GM18907 (cell line): Measurements from ENCODE around the gene CAPN12.
"Not testable (repeated sequence)": the region's sequence is repeated elsewhere in the genome, so short reads cannot be mapped to it uniquely, and the experiment has no call there.

Source experiments
- ATAC-seq: cut with Tn5 transposase; IDR thresholded peaks from one replicate; pipeline ENCODE4 v1.9.1; 2021; ENCODE audit warnings: mild to moderate bottlenecking, moderate library complexity; ENCODE audit not compliant: unreplicated experiment

The CAPN12 gene, protein sequence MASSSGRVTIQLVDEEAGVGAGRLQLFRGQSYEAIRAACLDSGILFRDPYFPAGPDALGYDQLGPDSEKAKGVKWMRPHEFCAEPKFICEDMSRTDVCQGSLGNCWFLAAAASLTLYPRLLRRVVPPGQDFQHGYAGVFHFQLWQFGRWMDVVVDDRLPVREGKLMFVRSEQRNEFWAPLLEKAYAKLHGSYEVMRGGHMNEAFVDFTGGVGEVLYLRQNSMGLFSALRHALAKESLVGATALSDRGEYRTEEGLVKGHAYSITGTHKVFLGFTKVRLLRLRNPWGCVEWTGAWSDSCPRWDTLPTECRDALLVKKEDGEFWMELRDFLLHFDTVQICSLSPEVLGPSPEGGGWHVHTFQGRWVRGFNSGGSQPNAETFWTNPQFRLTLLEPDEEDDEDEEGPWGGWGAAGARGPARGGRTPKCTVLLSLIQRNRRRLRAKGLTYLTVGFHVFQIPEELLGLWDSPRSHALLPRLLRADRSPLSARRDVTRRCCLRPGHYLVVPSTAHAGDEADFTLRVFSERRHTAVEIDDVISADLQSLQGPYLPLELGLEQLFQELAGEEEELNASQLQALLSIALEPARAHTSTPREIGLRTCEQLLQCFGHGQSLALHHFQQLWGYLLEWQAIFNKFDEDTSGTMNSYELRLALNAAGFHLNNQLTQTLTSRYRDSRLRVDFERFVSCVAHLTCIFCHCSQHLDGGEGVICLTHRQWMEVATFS

GRCh38 chr19:38744298-38744681, at the start of gene CAPN12:
Gene CAPN12 (minus strand): TSS chr19:38744474. CDS start chr19:38744165, 309 bp downstream.
- ATAC-seq: no peak

- no peak for ATAC-seq
These were observed 49.4 kb upstream of the CAPN12 start for GRCh38 chr19:38793671-38794070.

- ATAC-seq: no peak
These were observed 48.9 kb upstream of the CAPN12 start for GRCh38 chr19:38793177-38793576.

DNA sequence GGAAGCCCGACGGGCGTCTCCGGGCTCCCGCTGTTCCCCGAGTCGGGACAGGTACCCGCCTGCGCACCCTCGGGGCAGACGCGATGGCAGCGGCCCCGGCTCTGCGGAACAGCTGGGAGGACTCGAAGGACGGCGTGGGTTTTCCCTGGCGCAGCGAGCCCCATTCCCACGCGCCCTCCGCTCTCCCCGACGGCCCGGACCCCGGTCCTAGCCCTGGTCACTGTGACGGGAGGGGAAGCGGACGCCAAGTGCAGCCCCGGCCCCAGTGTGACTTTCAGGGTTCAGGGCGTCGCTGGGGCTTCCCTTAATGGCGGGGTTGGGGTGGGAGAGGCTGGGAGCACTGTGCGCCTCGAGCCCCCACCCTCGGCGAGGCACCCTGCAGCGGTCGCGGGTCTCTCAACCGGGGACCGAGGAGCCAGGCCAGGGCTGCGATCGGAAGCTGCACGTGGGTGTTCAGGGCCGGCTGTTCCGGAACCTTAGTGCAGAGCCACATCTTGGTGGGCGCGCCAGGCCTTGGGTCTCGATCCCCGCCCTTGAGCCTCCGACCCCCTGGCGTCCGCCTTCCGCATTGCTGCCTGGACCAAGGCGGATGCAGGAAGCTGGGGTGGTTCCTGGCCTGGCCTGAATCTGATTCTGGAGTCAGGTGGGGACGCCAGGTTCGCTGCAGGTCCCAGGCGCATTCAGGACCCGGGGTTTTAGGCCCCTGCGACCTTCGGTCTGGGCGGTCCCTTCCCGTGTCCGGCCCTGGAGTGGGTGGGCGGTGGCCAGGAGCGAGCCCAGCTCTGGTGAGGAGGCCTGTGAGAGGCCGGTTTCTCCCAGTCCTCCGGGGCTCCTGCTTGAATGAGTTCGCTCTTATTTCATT, 48.2 kb upstream of the CAPN12 start:
- ATAC-seq: no peak

- peak; percentile 75 for ATAC-seq
These were observed 47.3 kb upstream of the CAPN12 start for GRCh38 chr19:38791451-38792064.

GRCh38 chr19:38790507-38791403, 46.5 kb upstream of the CAPN12 start:
- ATAC-seq: not testable (repeated sequence)

DNA sequence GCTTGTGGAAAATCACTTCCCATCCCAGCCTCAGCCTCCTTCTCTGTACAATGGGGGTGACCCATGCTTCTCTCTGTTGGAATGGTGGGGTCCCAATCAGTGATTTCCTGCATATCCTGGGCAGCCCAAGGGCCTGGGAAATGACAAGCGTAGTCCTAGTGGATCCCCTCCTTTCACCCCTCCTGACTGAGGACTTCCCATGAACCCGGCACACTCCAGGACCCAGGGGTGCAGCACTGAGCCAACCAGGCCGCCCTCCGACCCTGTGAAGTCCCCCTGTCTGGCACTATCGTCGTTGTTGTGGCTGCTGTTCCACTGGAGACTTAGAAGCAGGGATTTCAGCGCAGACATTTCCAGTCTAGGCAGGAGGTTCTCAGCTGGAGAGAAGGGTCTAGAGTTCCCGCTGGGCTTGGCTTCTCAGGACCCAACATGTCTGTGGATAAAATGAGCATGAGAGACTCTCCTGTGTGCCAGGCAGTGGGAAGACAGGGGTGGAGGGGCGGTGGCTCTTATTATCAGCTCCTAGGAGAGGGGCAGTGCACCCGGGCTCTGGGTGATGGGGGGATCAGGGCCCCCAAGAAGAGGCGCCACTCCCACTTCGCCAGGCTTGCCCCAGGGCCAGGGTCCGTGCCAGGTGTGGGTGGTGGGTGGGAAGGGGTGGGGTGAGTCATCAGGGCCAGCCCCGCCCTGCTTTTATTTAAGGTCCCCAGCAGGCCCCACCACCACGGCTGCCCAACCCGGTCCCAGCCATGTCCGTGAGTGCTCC, 44.4 kb upstream of the CAPN12 start, which contains the start of gene LGALS7B:
LGALS7B (plus strand) TSS at position 723 of the 766 bp plus-strand sequence; CDS start at position 750, 27 bp downstream.
- no peak for ATAC-seq

- ATAC-seq: no peak
These were observed 42.4 kb upstream of the CAPN12 start for GRCh38 chr19:38786572-38787265.

GRCh38 chr19:38786061-38786460, 41.8 kb upstream of the CAPN12 start:
- not testable (repeated sequence) for ATAC-seq

GRCh38 chr19:38785187-38785699, 41.0 kb upstream of the CAPN12 start:
- no peak for ATAC-seq

GRCh38 chr19:38784224-38784623, 40.0 kb upstream of the CAPN12 start:
- no peak for ATAC-seq

GRCh38 chr19:38782212-38782611, 37.9 kb upstream of the CAPN12 start:
- not testable (repeated sequence) for ATAC-seq

- ATAC-seq: no peak
These were observed 36.8 kb upstream of the CAPN12 start for GRCh38 chr19:38781058-38781457.

- no peak for ATAC-seq
These were observed 36.2 kb upstream of the CAPN12 start for GRCh38 chr19:38780443-38780842.

GRCh38 chr19:38778733-38779132, 34.5 kb upstream of the CAPN12 start:
- no peak for ATAC-seq

GRCh38 chr19:38774181-38774950, 30.1 kb upstream of the CAPN12 start:
- ATAC-seq: no peak

DNA sequence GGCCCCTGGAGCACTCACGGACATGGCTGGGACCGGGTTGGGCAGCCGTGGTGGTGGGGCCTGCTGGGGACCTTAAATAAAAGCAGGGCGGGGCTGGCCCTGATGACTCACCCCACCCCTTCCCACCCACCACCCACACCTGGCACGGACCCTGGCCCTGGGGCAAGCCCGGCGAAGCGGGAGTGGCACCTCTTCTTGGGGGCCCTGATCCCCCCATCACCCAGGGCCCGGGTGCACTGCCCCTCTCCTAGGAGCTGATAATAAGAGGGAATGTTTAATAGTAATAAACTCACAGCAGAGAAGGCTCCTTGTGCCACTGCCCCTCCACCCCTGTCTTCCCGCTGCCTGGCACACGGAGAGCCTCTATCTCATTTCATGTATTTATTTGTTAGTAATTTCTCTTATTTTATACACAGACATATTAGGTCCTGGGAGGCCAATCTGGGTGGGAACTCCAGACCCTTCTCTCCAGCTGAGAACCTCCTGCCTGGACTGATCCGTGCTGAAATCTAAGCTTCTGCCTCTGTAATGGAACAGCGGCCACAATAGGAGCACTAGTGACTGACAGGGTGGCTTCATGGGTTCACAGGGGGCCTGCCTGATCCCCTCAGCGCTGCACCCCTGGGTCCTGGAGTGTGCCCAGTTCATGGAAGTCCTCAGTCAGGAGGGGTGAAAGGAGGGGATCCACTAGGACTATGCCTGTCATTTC, 29.3 kb upstream of the CAPN12 start, which contains the start of gene LGALS7:
LGALS7 (minus strand) TSS at position 49 of the 709 bp plus-strand sequence; CDS start at position 24, 25 bp downstream.
- ATAC-seq: no peak
